IPS-15b (cell line): ENCODE results near the gene PARP6.

Experiments
- H3K27me3 ChIP-seq: one replicate; pipeline ENCODE4 v1.6.1; 2013; ENCODE audit warnings: low read length; ENCODE audit not compliant: control insufficient read depth, insufficient read depth
- H3K36me3 ChIP-seq: one replicate; pipeline ENCODE4 v1.6.1; 2013; ENCODE audit warnings: low read length; ENCODE audit not compliant: control insufficient read depth, insufficient read depth
- H3K4me1 ChIP-seq: one replicate; pipeline ENCODE4 v1.6.1; 2013; ENCODE audit warnings: mild to moderate bottlenecking, low read length; ENCODE audit not compliant: control insufficient read depth, insufficient read depth
- H3K4me3 ChIP-seq: one replicate; pipeline ENCODE4 v1.5.1; 2013; ENCODE audit warnings: low read depth, low read length
- H3K9ac ChIP-seq: one replicate; pipeline ENCODE4 v1.6.1; 2013; ENCODE audit warnings: low read depth, mild to moderate bottlenecking, low read length
- H3K9me3 ChIP-seq: one replicate; pipeline ENCODE4 v1.6.1; 2013; ENCODE audit warnings: mild to moderate bottlenecking, low read length; ENCODE audit not compliant: control insufficient read depth, insufficient read depth

PARP6 gene

GRCh38 chr15:72195101-72195511 is 77.2 kb downstream of the PARP6 start:
- no peak overlapping the region for H3K9ac ChIP-seq

GRCh38 chr15:72193836-72194396 is 78.4 kb downstream of the PARP6 start:
- H3K27me3 ChIP-seq = peaks cover 17% of the 10 kb centered on the region
- H3K4me3 ChIP-seq = no peak overlapping the region
- H3K4me1 ChIP-seq = no peaks in the 10 kb centered on the region
- H3K9ac ChIP-seq = no peak overlapping the region
- no peaks in the 10 kb centered on the region for H3K9me3 ChIP-seq
- H3K36me3 ChIP-seq = peaks cover 4% of the 10 kb centered on the region

More at GRCh38 chr15:72195101-72195511, 77.2 kb downstream of the PARP6 start:
- H3K4me3 ChIP-seq = no peak overlapping the region
- H3K9me3 ChIP-seq = no peaks in the 10 kb centered on the region
- no peaks in the 10 kb centered on the region for H3K4me1 ChIP-seq
- H3K36me3 ChIP-seq = peaks cover 14% of the 10 kb centered on the region
- peaks cover 17% of the 10 kb centered on the region for H3K27me3 ChIP-seq

DNA sequence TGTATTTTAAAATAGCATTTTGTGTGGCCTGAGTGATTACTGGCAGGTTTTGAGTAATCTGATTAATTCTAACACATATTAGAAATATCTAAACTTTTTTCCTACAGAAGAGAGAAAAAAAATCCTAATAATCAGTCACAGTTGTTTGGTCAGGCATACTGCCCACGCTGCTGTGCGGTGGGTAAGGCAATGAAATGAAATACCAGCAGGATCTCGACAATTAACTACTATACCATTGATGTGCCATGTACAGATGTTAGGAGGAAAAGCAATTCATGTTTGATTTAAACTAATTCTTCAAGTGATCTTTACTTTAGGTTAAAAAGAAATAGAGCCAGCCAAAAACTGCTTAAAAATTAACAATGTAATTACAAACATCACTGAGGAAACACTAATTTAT is 79.9 kb downstream of the PARP6 start:
- no peaks in the 10 kb centered on the region for H3K9me3 ChIP-seq
- H3K36me3 ChIP-seq = no peaks in the 10 kb centered on the region
- H3K4me3 ChIP-seq = no peak overlapping the region
- H3K27me3 ChIP-seq = peaks cover 17% of the 10 kb centered on the region
- no peaks in the 10 kb centered on the region for H3K4me1 ChIP-seq
- no peak overlapping the region for H3K9ac ChIP-seq
